Kidney tubule cell (primary cell): ENCODE measurements around the gene ATG7.
A peak's percentile ranks its signal among the peaks of the same experiment; 100 is the strongest.
"Not testable (repeated sequence)": the region's sequence is repeated elsewhere in the genome, so short reads cannot be mapped to it uniquely, and the experiment has no call there.

ENCODE experiments used
- DNase-seq: peaks from one replicate; pipeline ENCODE4 v3.0.0-alpha.2; 2018; ENCODE audit warnings: low spot score

ATG7 gene

GRCh38 chr3:11290743-11291680 lies 18.8 kb downstream of the ATG7 start:
- DNase-seq, result peak; percentile 42

DNA sequence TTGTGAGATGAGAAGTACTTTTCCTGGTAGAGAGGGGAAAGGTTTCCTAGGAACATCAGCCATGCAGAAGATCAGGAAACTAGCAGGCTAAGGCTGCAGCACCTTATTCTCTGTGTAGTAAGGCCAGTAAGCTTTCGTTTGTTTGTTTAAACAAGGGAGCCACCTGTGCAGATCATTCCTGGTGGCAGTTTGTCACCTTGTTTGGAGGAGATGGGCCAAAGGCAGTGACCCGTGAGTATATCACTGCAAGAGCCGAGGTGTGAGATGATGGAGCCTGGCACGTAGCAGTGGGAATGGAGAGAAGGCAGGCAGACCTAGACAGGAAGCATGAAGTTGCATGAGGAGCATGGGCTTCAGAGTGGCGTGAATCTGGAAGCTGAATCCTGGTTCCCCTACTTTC lies 19.6 kb downstream of the ATG7 start:
- DNase-seq, result peak; percentile 38

GRCh38 chr3:11297126-11297525 lies 24.9 kb downstream of the ATG7 start:
- DNase-seq, result no peak

GRCh38 chr3:11300970-11301369 lies 28.8 kb downstream of the ATG7 start:
- no peak for DNase-seq

- no peak for DNase-seq
Measured at GRCh38 chr3:11302444-11302843, 30.2 kb downstream of the ATG7 start.

DNA sequence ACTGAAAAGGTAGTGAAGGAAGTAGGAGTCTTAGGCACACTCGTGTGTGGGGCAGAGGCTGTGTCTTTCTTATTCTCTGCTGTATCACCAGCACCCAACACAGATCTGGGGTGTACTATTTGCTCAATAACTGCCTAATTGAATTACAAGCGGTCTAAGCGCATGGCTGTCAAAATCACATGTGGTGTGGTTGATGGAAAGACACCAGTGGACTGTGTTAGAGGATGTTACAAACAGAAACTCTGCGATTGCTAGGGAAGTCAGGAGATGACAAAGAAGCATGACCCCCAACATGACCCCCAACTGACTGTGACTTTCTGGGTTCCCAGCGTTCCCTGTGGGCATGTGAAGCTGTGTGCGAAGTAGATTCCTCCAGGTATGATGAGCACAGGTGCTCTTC lies 32.0 kb downstream of the ATG7 start:
- DNase-seq, result no peak

DNA sequence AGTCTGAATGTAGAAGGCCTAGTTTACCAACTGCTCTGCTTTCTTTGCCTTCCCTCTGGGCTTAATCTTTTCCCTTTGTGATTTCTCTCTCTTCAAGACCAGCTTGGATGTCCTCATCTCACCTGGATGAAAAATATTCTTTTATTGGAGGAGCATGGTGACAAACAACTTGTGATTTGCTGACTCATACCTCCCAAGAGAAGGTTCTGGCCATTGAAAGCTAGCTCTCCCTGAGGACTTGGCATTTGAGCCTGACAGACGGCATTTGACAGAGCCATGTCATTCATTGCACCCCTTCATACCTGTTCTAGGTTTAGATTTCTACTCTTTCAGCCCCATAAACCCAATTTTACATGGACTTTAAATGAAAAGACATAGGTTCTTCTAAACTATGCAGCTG lies 33.3 kb downstream of the ATG7 start:
- peak; percentile 63 for DNase-seq

DNA sequence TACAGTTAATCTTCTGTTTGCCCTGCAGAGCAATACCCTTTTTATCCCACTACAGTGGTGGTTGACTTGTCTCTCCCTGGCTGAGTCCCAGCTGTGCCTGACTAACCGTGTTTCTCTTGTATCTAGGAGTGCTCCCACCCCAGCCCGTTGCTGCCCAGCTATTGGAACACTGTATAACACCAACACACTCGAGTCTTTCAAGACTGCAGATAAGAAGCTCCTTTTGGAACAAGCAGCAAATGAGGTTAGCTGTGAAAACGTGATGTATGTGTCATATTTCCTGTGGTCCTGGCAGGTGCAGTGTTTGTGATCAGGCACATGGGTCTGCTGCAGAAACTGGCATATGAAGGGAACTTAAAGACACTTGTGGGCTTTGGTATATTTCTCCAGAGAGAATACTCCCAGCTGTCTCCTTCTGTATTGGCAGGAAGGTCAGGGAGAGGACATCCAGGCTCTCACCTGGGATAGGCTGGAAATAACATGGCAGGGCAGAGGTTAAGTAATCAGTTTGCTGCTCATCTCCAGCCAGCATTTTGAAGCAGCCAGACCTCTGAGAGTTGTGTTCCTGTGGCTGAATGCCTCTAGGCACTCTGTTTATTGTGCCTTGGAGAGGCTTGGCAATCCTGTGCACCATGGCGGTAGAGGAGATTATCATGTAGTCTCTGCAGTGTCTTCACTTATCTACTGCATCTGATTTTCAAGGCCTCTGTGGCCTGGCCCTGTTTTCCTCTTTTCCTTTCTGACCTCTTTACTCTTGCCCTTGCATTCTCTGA lies 34.8 kb downstream of the ATG7 start:
- no peak for DNase-seq

- DNase-seq, result no peak
Measured at GRCh38 chr3:11307830-11308432, 35.7 kb downstream of the ATG7 start.

GRCh38 chr3:11310258-11310657 lies 38.1 kb downstream of the ATG7 start:
- DNase-seq, result no peak

GRCh38 chr3:11312166-11312565 lies 40.0 kb downstream of the ATG7 start:
- DNase-seq, result no peak

DNA sequence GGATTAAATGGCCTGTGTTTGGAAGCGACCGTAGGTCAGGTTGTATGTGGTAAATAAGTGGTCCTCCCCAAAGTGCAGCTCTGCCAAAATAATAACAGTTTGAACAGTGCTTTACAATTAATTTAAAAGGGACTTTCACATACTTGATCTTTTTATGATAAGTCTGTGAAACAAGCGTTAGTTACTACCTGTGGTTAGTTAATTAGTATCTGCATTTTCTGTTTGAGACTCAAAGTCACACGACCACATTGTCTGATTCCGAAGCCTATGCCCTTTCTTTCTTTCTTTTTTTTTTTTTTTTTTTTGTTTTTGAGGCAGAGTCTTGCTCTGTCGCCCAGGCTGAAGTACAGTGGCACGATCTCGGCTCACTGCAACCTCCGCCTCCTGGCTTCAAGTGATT lies 45.1 kb downstream of the ATG7 start:
- no peak for DNase-seq

DNA sequence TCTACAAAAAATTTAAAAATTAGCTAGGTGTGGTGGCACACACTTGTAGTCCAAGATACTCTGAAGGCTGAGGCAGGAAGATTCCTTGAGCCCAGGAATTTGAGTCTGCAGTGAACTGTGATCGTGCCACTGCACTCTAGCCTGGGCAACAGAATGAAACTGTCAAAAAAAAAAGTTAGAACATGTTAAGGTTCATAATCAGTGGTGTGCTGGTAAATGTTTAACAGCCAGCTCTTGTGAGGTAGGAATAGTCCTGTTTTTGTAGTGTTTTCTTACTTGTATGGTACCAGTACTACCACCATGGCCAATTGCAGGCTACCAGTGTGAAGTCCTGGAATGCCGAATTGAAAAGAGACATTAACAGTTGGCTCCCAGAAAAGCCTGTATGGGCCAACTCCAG lies 50.7 kb downstream of the ATG7 start:
- peak; percentile 20 for DNase-seq

GRCh38 chr3:11323813-11324212 lies 51.6 kb downstream of the ATG7 start:
- no peak for DNase-seq

- no peak for DNase-seq
Measured at GRCh38 chr3:11327619-11328018, 55.4 kb downstream of the ATG7 start.

- peak; percentile 44 for DNase-seq
Measured at GRCh38 chr3:11328196-11328945, 56.2 kb downstream of the ATG7 start.

DNA sequence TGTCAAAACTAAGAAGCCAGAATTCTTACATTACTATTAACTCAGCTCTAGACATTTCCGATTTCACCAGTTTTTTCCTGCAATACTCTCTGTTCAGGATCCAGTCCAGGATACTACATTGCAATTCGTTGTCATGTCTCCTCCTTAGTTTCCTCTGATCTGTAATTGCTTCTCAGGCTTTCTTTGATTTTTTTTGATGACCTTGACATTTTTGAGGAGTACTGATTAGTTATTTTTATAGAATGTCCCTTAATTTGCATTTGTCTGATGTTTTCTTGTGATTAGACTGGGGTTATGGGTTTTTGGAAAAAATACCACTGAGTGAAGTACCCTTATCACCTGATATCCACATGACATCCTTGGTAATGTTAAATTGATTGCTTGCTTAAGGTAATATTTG lies 57.6 kb downstream of the ATG7 start:
- no peak for DNase-seq

DNA sequence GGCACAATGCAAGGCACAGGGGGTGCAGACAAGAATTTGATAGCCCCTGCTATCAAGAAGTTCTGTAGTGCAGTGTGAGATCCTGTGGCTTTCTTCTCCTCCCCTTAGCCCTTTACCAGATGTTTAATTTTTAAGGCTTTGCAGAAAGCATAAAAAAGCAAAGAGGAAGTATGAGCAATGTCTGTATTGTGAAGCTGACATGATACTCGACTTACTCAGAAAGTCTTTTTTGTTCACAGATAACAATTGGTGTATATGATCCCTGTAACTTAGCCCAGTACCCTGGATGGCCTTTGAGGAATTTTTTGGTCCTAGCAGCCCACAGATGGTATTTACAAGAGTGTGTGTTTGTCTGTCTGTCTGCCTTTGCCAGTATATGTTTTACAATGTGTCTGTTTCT lies 58.9 kb downstream of the ATG7 start:
- DNase-seq, result no peak

GRCh38 chr3:11335056-11335608 lies 62.9 kb downstream of the ATG7 start:
- peak; percentile 71 for DNase-seq

GRCh38 chr3:11339541-11339940 lies 67.3 kb downstream of the ATG7 start:
- DNase-seq, result no peak

DNA sequence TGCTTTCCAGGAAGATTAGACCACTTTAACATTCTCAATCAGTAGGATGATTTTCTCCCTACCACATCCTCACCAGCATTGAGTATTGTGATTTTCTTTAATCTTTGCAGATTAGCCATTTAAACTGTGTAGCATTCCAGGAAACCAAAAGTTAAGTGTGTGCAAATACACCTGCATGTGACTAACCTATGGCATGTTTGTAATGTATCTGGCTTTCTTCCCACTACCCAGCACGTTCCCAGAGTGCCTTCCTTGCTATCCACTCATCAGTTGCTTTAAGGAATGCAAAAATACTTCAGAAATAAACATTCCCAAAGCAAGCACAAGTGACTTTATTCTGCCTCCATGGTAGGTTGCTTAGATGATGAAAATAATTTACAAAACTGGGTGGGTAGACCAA lies 74.2 kb downstream of the ATG7 start:
- DNase-seq, result peak; percentile 82

DNA sequence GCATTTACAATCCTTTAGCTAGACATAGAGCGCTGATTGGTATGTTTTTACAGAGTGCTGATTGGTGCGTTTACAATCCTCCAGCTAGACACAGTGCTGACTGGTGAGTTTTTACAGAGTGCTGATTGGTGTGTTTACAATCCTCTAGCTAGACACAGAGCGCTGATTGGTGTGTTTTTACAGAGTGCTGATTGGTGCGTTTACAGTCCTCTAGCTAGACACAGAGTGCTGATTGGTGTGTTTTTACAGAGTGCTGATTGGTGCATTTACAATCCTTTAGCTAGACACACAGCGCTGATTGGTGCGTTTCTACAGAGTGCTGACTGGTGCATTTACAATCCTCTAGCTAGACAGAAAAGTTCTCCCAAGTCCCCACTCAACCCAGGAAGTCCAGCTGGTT lies 76.7 kb downstream of the ATG7 start:
- DNase-seq, result not testable (repeated sequence)
